HG03565 (cell line): ENCODE measurements around the gene HMOX2.
A peak's percentile ranks its signal among the peaks of the same experiment; 100 is the strongest.

Source experiments
- ATAC-seq: cut with Tn5 transposase; IDR thresholded peaks from one replicate; pipeline ENCODE4 v1.9.1; 2021; ENCODE audit warnings: mild to moderate bottlenecking, moderate library complexity; ENCODE audit not compliant: unreplicated experiment

The HMOX2 gene

GRCh38 chr16:4475880-4476788, at the start of gene HMOX2:
Gene HMOX2 (plus strand): TSS chr16:4476398. CDS start chr16:4505525, 29,127 bp downstream.
- ATAC-seq, result peak; percentile 86

- no peak for ATAC-seq
These were observed 49.4 kb upstream of the HMOX2 start for GRCh38 chr16:4426722-4427372.

DNA sequence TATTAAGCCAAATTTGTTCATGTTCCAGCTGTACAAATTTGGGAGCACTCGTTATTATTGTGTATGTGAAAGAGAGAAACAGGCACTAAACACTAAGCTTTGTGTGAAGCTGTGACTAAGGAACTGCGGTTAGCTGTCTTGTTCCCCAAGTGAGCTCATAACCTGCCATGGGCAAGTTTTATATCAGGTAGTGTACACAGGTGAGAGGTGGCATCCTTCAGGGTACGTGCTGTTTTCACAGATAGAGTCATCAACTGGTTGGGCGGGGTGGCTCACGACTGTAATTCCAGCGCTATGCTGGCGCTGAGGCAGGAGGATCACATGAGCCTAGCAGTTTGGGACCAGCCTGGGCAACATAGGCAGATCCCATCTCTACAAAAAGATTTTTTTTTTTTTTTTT, 47.7 kb upstream of the HMOX2 start:
- ATAC-seq, result no peak

DNA sequence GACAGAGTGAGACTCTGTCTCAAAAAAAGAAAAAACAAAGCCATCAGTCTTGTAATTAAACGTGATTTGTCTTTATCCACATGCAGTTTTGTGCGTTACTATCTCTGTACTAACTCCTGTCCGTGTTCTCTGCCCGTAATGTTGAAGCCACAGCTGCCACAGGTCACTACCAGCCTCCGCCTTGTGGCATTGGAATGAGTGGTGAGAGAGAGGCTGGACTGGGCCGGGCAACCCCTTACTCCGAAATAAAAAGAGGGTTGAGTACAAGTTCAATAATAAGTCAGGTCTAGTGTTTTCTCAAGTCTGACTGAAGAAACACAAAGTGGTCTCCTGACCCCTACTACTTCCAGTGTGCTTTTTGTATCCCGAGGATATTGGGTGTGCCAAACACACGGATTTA, 45.2 kb upstream of the HMOX2 start:
- no peak for ATAC-seq

- ATAC-seq, result no peak
These were observed 43.0 kb upstream of the HMOX2 start for GRCh38 chr16:4433228-4433627.

DNA sequence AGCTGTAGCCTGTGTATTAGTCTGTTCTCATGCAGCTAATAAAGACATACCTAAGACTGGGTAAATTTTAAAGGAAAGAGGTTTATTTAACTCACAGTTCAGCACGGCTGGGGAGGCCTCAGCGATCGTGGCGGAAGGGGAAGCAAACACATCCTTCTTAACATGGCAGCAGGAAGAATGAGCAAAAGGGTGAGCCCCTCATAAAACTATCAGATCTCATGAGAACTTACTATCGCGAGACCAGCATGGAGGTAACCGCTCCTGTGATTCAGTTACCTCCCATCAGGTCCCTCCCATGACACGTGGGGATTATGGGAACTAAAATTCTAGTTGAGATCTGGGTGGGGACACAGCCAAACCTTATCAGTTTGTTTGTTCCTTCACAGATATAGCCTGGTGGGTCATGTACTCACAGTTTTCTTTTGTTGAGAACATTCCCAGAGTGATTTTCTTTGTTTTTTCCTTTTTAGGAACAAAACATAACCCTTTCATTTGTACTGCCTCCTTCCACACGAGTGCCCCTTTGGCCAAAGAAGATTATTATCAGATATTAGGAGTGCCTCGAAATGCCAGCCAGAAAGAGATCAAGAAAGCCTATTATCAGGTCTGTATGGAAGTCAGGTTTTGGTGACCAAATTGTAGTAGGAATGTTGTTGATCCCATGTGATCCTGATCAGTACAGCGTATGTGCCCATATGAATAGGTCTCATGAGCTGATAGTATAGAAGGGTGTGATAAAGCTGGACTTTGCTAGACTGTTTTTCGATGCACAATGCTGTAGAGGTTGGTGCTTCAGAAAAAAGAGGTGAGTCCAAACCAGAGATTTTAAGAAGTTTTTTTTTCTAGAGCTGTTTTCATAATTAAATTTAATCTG, 42.0 kb upstream of the HMOX2 start:
- ATAC-seq, result no peak

GRCh38 chr16:4435337-4436067, 40.7 kb upstream of the HMOX2 start:
- no peak for ATAC-seq

GRCh38 chr16:4437366-4437765, 38.8 kb upstream of the HMOX2 start:
- no peak for ATAC-seq

DNA sequence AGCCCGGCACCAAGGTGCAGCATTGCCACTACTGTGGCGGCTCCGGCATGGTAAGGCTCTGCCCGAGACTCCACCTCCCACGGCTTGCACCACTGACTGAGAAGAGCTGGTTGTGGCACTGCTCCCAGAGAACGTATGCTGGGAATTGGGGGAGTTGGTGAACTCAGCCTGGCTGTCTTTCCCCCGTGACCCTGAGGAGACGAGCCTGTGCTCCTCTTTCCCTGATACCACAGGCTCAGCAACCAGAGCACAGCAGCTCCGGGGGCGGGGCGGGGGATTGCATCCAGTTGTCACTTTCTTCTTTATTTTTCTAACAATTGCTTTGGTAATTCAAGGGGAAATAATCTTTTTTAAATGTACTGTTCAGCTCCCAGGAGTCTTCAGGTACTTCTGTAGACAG, 33.8 kb upstream of the HMOX2 start:
- ATAC-seq, result no peak

DNA sequence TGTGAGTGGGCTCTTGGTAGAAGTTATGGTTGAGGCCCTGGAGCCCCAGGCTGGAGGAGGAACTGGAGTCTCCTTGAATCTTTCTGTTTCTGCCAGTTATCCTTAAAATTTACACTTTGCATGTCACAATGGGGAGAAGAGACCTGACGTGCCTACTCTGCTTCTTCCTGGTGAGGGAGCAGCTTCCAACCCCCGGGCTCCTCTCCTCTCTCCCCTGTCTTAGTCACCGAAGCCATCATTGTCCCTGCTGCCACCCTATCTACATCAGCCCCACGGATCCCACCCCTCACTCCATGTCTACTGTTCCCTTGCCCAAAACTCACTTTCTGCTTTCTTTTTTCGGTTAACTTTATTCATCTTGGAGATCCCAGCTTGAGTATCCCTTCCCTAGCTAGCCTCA, 32.9 kb upstream of the HMOX2 start:
- ATAC-seq, result no peak

DNA sequence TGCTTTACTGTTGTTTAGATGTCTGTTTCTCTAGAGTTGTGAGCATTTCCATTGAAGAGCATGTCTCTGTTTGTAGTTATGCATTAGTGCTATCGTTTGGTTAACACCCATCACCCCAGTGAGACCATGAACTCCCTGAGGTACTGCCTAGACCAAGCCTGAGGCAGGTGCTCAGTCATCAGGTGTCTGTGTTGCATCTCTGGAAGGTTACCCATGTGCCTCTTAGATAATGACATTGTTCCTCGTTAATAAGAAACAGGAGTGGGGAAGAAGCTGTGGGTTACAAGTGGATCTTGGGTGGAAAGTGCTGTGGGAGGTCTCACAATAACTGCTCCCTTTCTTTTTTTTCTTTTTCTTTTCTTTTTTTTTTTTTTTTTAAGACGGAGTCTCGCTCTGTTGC, 32.2 kb upstream of the HMOX2 start:
- ATAC-seq, result no peak

DNA sequence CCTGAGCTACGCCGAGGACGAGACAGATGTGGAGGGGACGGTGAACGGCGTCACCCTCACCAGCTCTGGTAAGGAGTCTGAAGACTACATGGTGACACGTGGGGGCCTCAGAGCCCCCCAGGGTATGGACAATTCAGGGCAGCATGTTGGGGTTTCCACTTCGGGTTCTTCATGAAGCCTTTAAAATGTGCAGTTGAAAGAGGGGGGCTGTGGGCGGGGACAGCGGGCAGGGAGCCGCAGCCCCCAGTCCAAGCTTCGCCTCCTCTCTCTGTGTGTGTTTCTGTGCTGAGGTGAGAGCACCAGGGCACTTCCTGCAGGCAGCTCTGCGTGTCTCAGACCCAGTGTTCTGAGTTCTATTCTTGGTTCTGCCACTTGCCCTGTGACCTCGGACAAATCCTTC, 25.8 kb upstream of the HMOX2 start:
- ATAC-seq, result no peak

DNA sequence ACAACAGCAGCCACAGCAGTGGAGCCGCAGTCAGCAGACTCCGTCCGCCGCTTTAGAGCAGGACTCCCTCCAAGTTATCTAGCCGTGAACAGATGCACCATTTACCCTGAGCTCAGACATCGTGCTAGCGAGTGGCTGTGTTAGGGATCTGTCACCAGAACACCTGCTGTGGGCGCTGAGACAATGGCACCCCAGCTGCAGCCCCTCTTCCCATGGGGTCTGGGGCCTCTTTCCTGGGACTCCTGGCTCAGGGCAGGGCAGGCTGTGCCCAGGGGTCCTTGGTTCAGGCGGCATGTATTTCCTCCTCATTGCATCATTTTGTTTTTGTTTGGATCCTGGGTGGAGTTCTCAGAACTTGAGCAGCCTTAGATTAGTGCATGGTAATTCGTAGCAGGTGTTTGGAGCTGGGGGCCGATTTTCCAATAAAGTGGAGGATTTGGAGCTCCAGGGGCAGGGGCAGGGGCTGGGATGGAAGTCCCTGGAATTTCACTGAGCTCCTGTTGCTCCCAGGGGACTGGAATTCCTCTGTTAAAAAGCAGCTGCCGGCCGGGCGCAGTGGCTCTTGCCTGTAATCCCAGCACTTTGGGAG, 25.2 kb upstream of the HMOX2 start:
- no peak for ATAC-seq

GRCh38 chr16:4452674-4453073, 23.5 kb upstream of the HMOX2 start:
- ATAC-seq, result no peak

GRCh38 chr16:4454623-4455022, 21.6 kb upstream of the HMOX2 start:
- no peak for ATAC-seq

DNA sequence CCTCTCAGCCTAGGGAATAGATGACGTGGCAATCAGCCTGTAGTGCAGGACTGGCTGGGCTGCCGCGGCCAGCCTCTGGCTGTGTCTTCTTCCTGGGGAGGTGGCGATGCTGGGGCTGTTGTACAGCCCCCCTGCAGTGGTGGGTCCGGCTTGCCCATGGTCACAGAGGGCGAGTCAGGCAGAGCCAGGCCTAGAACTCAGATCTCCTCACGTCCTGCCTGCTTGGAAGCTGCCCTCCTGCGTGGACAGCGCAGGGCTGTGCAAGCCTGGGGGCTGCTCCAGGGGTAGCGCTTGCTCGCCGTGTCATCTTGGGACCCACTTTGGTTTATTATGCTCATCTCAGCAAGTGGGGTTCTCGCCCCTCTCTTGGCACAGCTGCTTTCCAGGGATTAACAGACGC, 21.1 kb upstream of the HMOX2 start:
- ATAC-seq, result no peak

DNA sequence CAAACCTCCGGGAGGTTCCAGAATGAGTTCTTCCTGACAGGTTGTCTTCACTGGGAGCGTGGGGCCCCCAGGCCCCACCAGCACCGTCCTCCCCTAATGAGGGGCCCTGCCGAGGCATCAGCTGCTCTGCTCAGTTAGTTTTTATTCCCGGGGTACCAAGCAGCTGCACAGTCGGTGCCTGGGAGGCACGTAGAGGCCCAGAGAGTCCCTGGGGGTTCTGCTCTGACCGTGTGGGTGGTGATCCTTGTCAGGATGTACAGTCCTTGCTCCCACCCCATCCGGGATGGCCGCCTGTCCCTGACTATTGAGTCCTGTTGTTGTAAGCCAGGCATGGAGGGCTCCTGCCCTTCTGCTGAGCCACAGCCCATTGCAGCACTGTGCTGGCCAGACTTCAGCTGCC, 20.2 kb upstream of the HMOX2 start:
- no peak for ATAC-seq

- ATAC-seq, result no peak
These were observed 15.3 kb upstream of the HMOX2 start for GRCh38 chr16:4460936-4461249.

GRCh38 chr16:4461250-4462085, 14.7 kb upstream of the HMOX2 start:
- no peak for ATAC-seq
